H1 (cell line): Measurements from ENCODE around the gene CRYBG1.

Experiments used
- EGR1 ChIP-seq: IDR thresholded peaks from 2 replicates; pipeline ENCODE4 v1.6.1; 2011; ENCODE audit warnings: low read depth, low read length, borderline replicate concordance
- EZH2 ChIP-seq: fragments of 200-600 bp; sonication (generic); IDR thresholded peaks from 2 replicates; pipeline ENCODE4 v1.7.1; 2012; ENCODE audit warnings: low read depth, mild to moderate bottlenecking, moderate library complexity, low read length, inconsistent platforms; ENCODE audit not compliant: severe bottlenecking
- POLR2A ChIP-seq, 2 experiments: IDR thresholded peaks; 1 replicate in 1 of 2; 2 replicates in 1 of 2; pipeline ENCODE4 v1.6.1; 2011; ENCODE audit warnings: low read depth in 2 of 2, low read length in 2 of 2, mild to moderate bottlenecking in 2 of 2; ENCODE audit errors: control extremely low read depth in 1 of 2
- POLR2AphosphoS5 ChIP-seq: IDR thresholded peaks from 2 replicates; pipeline ENCODE4 v1.6.1; 2011; ENCODE audit warnings: low read depth, low read length
- RNF2 ChIP-seq: fragments of 200-900, 300-1000 bp; sonication (generic); IDR thresholded peaks from 2 replicates; pipeline ENCODE4 v1.7.1; 2016; ENCODE audit warnings: borderline replicate concordance, low read depth, mild to moderate bottlenecking, antibody characterized with exemption, low read length; ENCODE audit not compliant: poor library complexity, severe bottlenecking; ENCODE audit errors: missing control alignments
- SIX5 ChIP-seq: IDR thresholded peaks from 2 replicates; pipeline ENCODE4 v1.6.1; 2011; ENCODE audit warnings: mild to moderate bottlenecking, low read depth, low read length
- TF ChIP-seq, protein P1 (sequence below): IDR thresholded peaks from 2 replicates; pipeline ENCODE4 v1.6.1; 2012; ENCODE audit warnings: low read length, inconsistent platforms
- TF ChIP-seq, protein P2 (sequence below), 3 experiments: IDR thresholded peaks; 1 replicate in 2 of 3; 2 replicates in 1 of 3; pipeline versions ENCODE4 v1.5.1 to v1.6.1; 2011; ENCODE audit warnings: low read length in 3 of 3, mild to moderate bottlenecking in 3 of 3, inconsistent platforms in 2 of 3, low read depth in 1 of 3, moderate library complexity in 1 of 3; ENCODE audit not compliant: insufficient read depth in 1 of 3; ENCODE audit errors: control extremely low read depth in 1 of 3

DNA sequence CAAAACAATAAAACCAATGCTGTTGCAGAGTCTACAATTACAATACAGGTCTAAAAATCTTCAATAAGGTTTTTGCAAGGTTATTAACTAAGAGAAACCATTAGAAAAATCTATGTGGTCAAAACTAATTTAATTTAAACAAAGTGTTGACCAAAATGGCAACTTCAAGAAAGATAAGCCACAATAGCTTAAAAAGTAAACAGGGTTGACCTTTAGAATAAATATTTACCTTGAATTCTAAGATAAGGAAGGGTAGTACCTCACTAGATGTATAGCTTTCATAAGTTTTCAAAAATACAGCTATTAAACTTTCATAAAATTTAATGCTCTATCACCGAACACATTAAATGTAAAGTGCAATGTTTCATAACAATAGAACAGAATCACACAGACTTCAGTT is 257.3 kb downstream of the CRYBG1 start:
- TF ChIP-seq EZH2 (no peak), POLR2AphosphoS5 (no peak), EGR1 (no peak), POLR2A (IDR thresholded peaks at IDR 0.05; ENCODE audit: control extremely low read depth in 1 of 2, low read depth in 2 of 2, low read length in 2 of 2) (no peak), SIX5 (no peak), RNF2 (no peak)
- TF ChIP-seq, protein P1, sequence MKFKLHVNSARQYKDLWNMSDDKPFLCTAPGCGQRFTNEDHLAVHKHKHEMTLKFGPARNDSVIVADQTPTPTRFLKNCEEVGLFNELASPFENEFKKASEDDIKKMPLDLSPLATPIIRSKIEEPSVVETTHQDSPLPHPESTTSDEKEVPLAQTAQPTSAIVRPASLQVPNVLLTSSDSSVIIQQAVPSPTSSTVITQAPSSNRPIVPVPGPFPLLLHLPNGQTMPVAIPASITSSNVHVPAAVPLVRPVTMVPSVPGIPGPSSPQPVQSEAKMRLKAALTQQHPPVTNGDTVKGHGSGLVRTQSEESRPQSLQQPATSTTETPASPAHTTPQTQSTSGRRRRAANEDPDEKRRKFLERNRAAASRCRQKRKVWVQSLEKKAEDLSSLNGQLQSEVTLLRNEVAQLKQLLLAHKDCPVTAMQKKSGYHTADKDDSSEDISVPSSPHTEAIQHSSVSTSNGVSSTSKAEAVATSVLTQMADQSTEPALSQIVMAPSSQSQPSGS: no peak
- TF ChIP-seq, protein P2, sequence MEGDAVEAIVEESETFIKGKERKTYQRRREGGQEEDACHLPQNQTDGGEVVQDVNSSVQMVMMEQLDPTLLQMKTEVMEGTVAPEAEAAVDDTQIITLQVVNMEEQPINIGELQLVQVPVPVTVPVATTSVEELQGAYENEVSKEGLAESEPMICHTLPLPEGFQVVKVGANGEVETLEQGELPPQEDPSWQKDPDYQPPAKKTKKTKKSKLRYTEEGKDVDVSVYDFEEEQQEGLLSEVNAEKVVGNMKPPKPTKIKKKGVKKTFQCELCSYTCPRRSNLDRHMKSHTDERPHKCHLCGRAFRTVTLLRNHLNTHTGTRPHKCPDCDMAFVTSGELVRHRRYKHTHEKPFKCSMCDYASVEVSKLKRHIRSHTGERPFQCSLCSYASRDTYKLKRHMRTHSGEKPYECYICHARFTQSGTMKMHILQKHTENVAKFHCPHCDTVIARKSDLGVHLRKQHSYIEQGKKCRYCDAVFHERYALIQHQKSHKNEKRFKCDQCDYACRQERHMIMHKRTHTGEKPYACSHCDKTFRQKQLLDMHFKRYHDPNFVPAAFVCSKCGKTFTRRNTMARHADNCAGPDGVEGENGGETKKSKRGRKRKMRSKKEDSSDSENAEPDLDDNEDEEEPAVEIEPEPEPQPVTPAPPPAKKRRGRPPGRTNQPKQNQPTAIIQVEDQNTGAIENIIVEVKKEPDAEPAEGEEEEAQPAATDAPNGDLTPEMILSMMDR (IDR thresholded peaks at IDR 0.05; ENCODE audit: control extremely low read depth in 1 of 3, insufficient read depth in 1 of 3, low read depth in 1 of 3, low read length in 3 of 3): no peak
